SU-DHL-6 (cell line): ENCODE measurements around the gene TEAD1.

ENCODE experiments used
- CTCF ChIP-seq: fragments of 200-600 bp; sonication (generic); IDR thresholded peaks from one replicate; pipeline ENCODE4 v1.5.1; 2017; ENCODE audit warnings: antibody characterized with exemption, mild to moderate bottlenecking, low read length, moderate library complexity; ENCODE audit not compliant: insufficient read depth, poor library complexity, severe bottlenecking
- EZH2phosphoT487 ChIP-seq: fragments of 200-600 bp; sonication (generic), shearing (Covaris generic); conservative IDR thresholded peaks from 2 replicates; pipeline ENCODE4 v1.6.1; 2018; ENCODE audit warnings: mild to moderate bottlenecking, antibody characterized with exemption, low read length, moderate library complexity, mixed read lengths

DNA sequence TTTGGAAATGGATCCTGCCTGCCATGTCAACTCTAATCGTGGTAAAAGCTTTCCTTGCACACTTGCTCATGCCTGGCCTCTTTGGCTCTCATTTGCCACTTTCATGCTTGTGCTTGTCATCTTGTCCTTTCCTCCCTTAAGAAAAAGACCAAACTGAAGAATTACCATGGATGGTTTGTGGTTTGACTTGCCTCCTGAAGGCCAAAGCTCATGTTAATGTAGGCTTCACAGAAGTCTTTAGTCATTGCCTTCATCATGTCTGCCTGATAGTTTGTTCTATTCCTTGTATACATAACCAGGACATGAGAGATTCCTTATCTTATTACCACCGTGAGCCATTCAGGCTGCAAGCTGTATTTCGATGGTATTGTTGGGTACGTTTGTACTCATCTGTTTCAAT, 17.3 kb downstream of the TEAD1 start:
- no peak for TF ChIP-seq CTCF
- no peak for TF ChIP-seq EZH2phosphoT487
